Measurements from ENCODE around the gene ULK4.
"Not testable (repeated sequence)": the region's sequence is repeated elsewhere in the genome, so short reads cannot be mapped to it uniquely, and the experiment has no call there.

The ULK4 gene

GRCh38 chr3:41961751-41962679 is at the start of gene ULK4:
Gene ULK4 (minus strand): TSS chr3:41962103. CDS start chr3:41954759, 7,344 bp downstream.
- peak; percentile 91 for DNase-seq

- DNase-seq: no peak
These were observed 48.6 kb upstream of the ULK4 start for GRCh38 chr3:42010530-42010929.

- no peak for DNase-seq
These were observed 47.6 kb upstream of the ULK4 start for GRCh38 chr3:42009456-42009855.

GRCh38 chr3:42007785-42008184 is 45.9 kb upstream of the ULK4 start:
- no peak for DNase-seq

GRCh38 chr3:42005401-42005800 is 43.5 kb upstream of the ULK4 start:
- no peak for DNase-seq

GRCh38 chr3:42002790-42003189 is 40.9 kb upstream of the ULK4 start:
- DNase-seq: no peak

- no peak for DNase-seq
These were observed 39.9 kb upstream of the ULK4 start for GRCh38 chr3:42001777-42002176.

- no peak for DNase-seq
These were observed 38.0 kb upstream of the ULK4 start for GRCh38 chr3:41999909-42000308.

- no peak for DNase-seq
These were observed 36.0 kb upstream of the ULK4 start for GRCh38 chr3:41997702-41998550.

GRCh38 chr3:41991437-41991836 is 29.5 kb upstream of the ULK4 start:
- DNase-seq: no peak

- DNase-seq: no peak
These were observed 27.6 kb upstream of the ULK4 start for GRCh38 chr3:41989518-41989917.

GRCh38 chr3:41987627-41988026 is 25.7 kb upstream of the ULK4 start:
- no peak for DNase-seq

- DNase-seq: no peak
These were observed 24.7 kb upstream of the ULK4 start for GRCh38 chr3:41986561-41986960.

- DNase-seq: no peak
These were observed 23.1 kb upstream of the ULK4 start for GRCh38 chr3:41985018-41985417.

- not testable (repeated sequence) for DNase-seq
These were observed 21.2 kb upstream of the ULK4 start for GRCh38 chr3:41983091-41983490.

GRCh38 chr3:41977401-41977800 is 15.5 kb upstream of the ULK4 start:
- not testable (repeated sequence) for DNase-seq

- DNase-seq: no peak
These were observed 13.7 kb upstream of the ULK4 start for GRCh38 chr3:41975416-41976103.

GRCh38 chr3:41974223-41974622 is 12.3 kb upstream of the ULK4 start:
- DNase-seq: no peak

- DNase-seq: no peak
These were observed 10.9 kb upstream of the ULK4 start for GRCh38 chr3:41972802-41973201.

- DNase-seq: no peak
These were observed 4.3 kb upstream of the ULK4 start for GRCh38 chr3:41966206-41966605.

- no peak for DNase-seq
These were observed 1.9 kb upstream of the ULK4 start for GRCh38 chr3:41963823-41964222.

GRCh38 chr3:41960826-41961750 is 815 bp downstream of the ULK4 start:
- peak; percentile 50 for DNase-seq
